ENCODE data around the gene CTTNBP2.

CTTNBP2 gene

GRCh38 chr7:117873310-117874190 lies at the start of gene CTTNBP2:
Gene CTTNBP2, minus strand, starts transcription at chr7:117873441. Its CDS starts 26 bp downstream, at chr7:117873415.
- peak; percentile 52 for DNase-seq

GRCh38 chr7:117916309-117916708 lies 43.1 kb upstream of the CTTNBP2 start:
- DNase-seq: no peak

- DNase-seq: no peak
Measured at GRCh38 chr7:117912421-117912820, 39.2 kb upstream of the CTTNBP2 start.

- no peak for DNase-seq
Measured at GRCh38 chr7:117908031-117908795, 35.0 kb upstream of the CTTNBP2 start.

GRCh38 chr7:117907049-117907640 lies 33.9 kb upstream of the CTTNBP2 start:
- no peak for DNase-seq

GRCh38 chr7:117902314-117902889 lies 29.2 kb upstream of the CTTNBP2 start:
- DNase-seq: no peak

GRCh38 chr7:117901089-117901797 lies 28.0 kb upstream of the CTTNBP2 start:
- DNase-seq: peak; percentile 86

GRCh38 chr7:117896339-117896738 lies 23.1 kb upstream of the CTTNBP2 start:
- DNase-seq: peak; percentile 64

GRCh38 chr7:117895276-117895675 lies 22.0 kb upstream of the CTTNBP2 start:
- DNase-seq: no peak

DNA sequence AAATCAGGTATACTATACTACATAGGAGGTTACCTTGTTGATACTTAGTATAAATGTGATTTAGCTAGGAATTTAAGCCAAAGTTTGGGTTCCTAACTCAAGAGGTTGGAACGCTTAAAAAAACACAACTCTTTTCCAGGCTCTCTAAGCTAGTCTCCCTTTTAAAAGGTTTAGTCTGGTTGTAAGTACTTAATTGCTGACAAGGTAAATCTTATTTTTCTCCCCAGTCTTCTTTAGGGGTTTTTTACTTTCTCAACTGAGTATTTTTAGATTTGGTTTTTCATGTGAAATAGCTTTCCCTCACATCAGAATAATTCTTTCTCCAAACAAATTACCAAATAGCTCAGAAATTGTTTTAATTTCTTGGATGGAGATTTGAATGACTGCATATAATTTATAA lies 20.8 kb upstream of the CTTNBP2 start:
- no peak for DNase-seq

GRCh38 chr7:117892821-117893220 lies 19.6 kb upstream of the CTTNBP2 start:
- DNase-seq: no peak

DNA sequence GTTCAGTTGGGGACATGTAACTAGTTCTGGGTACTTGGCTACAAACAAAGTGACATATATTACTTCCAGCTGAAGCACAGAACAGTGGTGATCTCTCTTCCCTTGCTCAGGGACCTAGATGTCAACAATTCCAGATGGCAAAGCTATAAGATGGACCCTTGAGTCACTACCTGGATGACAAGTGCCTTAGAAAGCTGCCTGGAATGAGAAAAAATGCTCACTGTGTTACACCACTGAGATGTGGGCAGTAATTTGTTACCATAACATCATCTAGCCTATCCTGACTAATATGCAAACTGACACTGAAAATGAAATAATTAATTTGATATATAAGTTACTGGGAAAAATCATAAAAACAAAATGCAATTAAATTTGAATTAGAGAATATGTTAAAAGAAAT lies 16.4 kb upstream of the CTTNBP2 start:
- DNase-seq: no peak

- DNase-seq: no peak
Measured at GRCh38 chr7:117888627-117889026, 15.4 kb upstream of the CTTNBP2 start.

GRCh38 chr7:117882594-117882993 lies 9.4 kb upstream of the CTTNBP2 start:
- no peak for DNase-seq

DNA sequence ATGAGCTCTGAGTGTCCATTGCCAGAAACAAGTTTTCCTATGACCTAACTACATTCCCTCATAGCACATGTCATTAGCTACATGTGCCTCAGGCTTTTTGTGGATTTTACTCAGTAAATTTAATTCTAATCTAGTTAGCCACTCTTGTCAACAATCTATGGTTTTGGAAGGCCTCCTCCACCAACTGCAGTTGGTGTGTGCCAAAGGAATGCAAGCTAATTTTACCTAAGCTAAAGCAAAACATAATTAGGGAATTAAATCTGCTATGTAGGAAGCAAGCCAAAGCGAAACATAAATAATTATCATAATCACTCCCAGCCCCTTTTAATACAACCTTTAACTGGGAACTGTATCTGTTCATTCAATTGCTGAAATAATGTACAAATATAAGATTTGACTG lies 3.5 kb upstream of the CTTNBP2 start:
- no peak for DNase-seq

DNA sequence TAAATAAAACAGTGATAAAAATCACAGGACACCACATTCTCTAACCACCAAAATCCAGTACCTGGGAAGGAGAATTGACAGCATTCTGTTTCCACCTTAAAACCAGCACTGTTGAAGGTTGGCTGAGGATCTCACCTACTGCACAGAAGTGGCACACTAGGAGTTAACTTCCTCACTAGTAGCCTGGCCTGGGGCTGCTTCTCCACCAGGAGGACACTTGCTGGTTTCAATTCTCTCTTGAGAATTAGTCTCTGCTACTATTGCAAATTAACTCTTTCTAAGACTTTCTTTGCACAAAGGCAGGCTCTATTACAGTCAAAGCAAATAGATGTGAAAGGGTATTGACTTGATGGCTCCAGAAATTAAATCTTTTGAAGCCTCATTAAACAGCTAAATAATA lies 2.3 kb upstream of the CTTNBP2 start:
- peak; percentile 28 for DNase-seq

- DNase-seq: no peak
Measured at GRCh38 chr7:117874191-117874700, 1.0 kb upstream of the CTTNBP2 start.

DNA sequence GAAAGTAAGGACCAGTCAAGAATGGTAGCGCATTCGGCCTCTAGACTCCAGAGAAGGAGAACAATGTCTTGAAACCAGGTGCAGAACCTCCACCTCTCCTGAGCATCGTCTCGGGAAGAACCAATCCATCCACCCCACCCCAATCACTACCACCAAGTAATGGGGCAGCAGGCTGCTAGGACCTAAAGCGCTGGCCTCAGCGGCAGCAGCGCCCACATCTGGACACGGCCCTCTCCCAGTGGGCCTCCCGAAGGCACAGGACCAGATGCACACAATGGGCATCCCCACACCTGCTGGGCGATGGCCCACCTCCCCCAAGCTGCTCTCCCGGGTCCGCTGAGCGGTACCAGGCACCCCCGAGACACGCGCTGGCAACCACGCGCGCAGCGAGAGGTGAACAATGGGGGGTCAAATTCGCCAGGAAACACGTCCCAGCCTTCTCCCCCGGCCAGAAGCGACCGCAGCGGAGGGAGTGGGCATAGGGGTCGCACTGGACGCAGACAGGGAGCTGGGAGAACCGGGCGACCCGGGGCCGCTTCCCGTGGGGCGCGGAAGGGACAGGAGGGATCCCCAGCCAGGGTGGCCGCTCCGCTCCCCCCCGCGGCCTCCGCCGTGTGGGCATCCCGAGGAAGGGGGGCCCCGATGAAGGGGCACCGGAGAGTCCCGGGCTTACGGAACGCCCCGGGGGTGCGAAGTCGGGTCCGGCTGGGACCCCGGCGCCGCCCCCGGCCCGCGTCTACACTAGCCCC lies 506 bp downstream of the CTTNBP2 start:
- peak; percentile 90 for DNase-seq

DNA sequence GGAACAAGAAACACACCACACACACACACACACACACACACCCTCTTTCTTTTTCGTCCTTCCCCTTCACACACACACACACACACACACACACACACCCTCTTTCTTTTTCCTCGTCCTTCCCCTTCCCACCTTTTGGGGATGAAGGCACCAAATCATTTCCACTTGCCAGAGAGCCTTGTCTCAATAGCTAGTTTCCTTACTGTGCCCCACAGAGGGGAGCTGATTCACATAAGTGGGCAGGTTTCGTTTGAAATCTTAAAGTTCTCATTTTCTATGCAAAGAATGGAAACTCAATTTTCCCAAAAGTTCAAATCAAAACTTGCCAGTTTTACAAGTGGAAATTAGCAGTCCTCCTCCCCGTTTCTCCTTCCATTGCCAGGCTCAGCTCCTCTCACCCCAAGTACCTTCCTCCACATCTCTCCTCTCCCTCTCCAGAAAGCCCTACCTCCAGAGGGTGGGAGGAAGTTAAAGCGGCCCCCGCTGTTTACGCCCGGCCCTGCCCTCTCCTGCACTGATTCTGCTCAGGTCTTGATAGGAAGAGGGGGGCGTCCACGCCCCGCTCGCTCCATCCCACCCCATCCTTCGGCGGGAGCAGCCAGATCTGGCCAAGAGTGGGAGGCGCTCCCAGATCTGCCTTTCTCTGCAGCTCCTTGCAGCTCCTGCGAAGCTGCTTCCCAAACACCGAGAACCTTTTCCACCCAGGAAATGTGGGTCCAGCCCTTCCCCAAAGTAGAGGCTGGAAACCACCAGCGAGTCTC lies 1.3 kb downstream of the CTTNBP2 start:
- peak; percentile 90 for DNase-seq

DNA sequence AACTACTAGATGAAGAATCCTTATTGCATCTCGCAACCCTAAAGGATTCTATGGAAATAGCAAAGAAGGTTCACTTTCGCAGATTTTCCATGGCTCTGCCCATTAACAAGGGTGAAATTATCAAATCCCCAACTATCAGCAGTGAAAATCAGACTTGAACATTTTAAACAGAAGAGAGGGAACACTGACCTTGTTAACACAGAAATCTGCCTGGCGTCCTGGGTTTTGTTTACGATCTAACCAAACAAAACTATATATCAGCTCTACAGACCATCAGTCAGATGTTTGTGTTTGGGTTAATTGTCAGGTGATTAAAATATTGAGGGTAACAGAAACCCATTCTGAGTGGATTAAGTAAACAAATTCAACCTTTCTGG lies 1.9 kb downstream of the CTTNBP2 start:
- peak; percentile 77 for DNase-seq

Measured in DMS79 treated with DMSO at 0.1 percent for 48 hours (cell line).